CD4-positive, alpha-beta memory T cell (primary cell): ENCODE data around the gene RAPGEF1. TPM values are rescaled to one million over a fixed set of nuclear protein-coding genes. Genes with fewer than 3 reads are reported as not detected.
A peak's percentile ranks its signal among the peaks of the same experiment; 100 is the strongest.

ENCODE experiments used
- CTCF ChIA-PET: fragments of 350-600 bp; sonication (Branson Sonifier 250); formaldehyde crosslinking; loops from one replicate; lab custom pipeline; 2021; ENCODE audit warnings: inconsistent platforms; ENCODE audit not compliant: partially characterized antibody; lab: Charles Lee
- POLR2A ChIA-PET: fragments of 350-600 bp; sonication (Branson Sonifier 250); formaldehyde crosslinking; loops from one replicate; lab custom pipeline; 2021; ENCODE audit not compliant: partially characterized antibody; lab: Charles Lee
- DNase-seq, 5 donors: peaks; one replicate each; pipeline versions ENCODE4 v3.0.0 to v3.0.0-alpha.2; 2020 to 2022; ENCODE audit warnings: mixed read lengths in 1 of 5
- H3K27ac ChIP-seq: one replicate; pipeline ENCODE4 v1.7.0; 2013; ENCODE audit warnings: low read depth, low read length
- H3K27me3 ChIP-seq: 2 replicates; pipeline ENCODE4 v1.7.0; 2013; ENCODE audit warnings: mild to moderate bottlenecking, low read length, moderate library complexity; ENCODE audit not compliant: insufficient read depth
- H3K36me3 ChIP-seq: 2 replicates; pipeline ENCODE4 v1.7.0; 2013; ENCODE audit warnings: mild to moderate bottlenecking, low read length, moderate library complexity; ENCODE audit not compliant: insufficient read depth
- H3K4me1 ChIP-seq: 2 replicates; pipeline ENCODE4 v1.7.0; 2013; ENCODE audit warnings: mild to moderate bottlenecking, low read length, moderate library complexity; ENCODE audit not compliant: insufficient read depth
- H3K4me3 ChIP-seq, 2 donors: one replicate each; pipeline ENCODE4 v1.7.0; 2013; ENCODE audit warnings: low read length in 2 of 2, mild to moderate bottlenecking in 1 of 2
- H3K9me3 ChIP-seq, 2 donors: one replicate each; pipeline ENCODE4 v1.7.0; 2013; ENCODE audit warnings: low read length in 2 of 2, control low read depth in 1 of 2; ENCODE audit not compliant: control insufficient read depth in 1 of 2
- H3K27ac Mint-ChIP-seq, 7 donors: one replicate each; pipeline ENCODE4 v1.8.0; 2020 to 2021; ENCODE audit warnings: mixed read lengths in 7 of 7, mild to moderate bottlenecking in 6 of 7, inconsistent platforms in 3 of 7, moderate library complexity in 3 of 7
- H3K27me3 Mint-ChIP-seq, 2 donors: one replicate each; pipeline ENCODE4 v1.8.0; 2020 to 2021; ENCODE audit warnings: mixed read lengths in 2 of 2
- H3K36me3 Mint-ChIP-seq, 2 donors: one replicate each; pipeline ENCODE4 v1.8.0; 2020 to 2021; ENCODE audit warnings: mixed read lengths in 2 of 2, inconsistent platforms in 1 of 2, mild to moderate bottlenecking in 1 of 2
- H3K4me1 Mint-ChIP-seq, 4 donors: one replicate each; pipeline ENCODE4 v1.8.0; 2020 to 2021; ENCODE audit warnings: mixed read lengths in 4 of 4, mild to moderate bottlenecking in 1 of 4
- H3K4me3 Mint-ChIP-seq, 8 donors: one replicate each; pipeline ENCODE4 v1.8.0; 2020 to 2021; ENCODE audit warnings: mixed read lengths in 8 of 8, mild to moderate bottlenecking in 7 of 8, moderate library complexity in 6 of 8, inconsistent platforms in 3 of 8
- H3K9me3 Mint-ChIP-seq, 8 donors: one replicate each; pipeline ENCODE4 v1.8.0; 2020 to 2021; ENCODE audit warnings: mixed read lengths in 8 of 8, mild to moderate bottlenecking in 5 of 8, inconsistent platforms in 3 of 8, moderate library complexity in 1 of 8
- intact Hi-C: fragments of 100-400 bp; cut with micrococcal nuclease; formaldehyde crosslinking; loops from one replicate; pipeline ENCODE4 v1.15.1; 2023
- polyA plus RNA-seq, 2 donors: library from polyadenylated mRNA; unstranded; fragments of 300-500 nt; fragmentation: Illumina TruSeq; gene quantifications; one replicate each; pipeline ENCODE4 v1.2.3, GENCODE V29; 2021
- total RNA-seq, 2 experiments: library from RNA; stranded (reverse); gene quantifications; one replicate each; pipeline ENCODE4 v1.2.3, GENCODE V29; 2021

RAPGEF1 gene
- total and polyA plus RNA-seq, 4 experiments from 2014 or later = 1.5 to 149 (median 76.2) TPM

DNA sequence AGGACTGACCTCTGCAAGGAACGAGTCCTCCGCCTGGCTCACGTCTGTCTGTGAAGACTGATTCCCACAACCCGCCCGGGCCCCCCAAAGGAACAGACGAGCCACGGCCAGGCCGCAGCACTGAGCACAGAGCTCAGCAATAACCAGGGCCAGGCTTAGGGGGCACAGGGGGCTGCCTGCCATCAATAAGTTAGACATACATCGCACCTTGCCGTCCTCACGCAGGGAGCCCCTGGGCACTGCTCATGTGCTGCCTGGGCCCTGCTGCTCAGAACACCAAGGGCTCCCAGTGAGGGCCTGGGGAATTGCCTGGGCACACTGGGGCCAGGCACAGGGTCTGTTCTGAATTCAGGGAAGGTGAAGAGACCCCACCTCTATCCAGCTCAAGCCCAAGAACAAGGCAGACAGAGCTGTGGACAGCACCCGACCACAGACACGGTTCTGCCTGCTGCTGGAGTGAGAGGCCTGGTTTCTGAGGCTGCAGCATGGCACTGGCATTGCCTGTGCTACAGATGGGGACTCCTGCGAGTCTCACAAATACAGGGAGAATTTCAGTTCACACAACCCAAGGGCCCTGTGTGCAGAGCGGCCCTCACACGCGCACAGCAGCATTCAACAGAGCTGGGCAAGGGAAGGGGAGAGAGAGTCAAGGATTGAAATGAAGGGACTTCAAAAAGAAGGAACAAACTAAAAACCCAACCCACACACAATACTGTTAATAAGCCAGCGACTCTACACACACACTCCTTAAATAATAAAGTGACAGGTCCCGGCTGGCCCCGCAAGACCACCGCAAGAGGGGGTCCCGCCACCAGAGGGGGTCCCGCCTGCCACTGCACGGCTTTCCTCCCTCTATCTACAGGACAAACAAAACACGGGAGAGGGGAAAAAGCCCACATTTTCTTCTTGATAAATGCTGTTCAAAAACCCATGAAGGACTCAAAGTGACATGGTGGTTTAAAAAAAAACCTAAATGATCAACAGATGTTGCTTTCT, 162.6 kb downstream of the RAPGEF1 start:
- peaks cover 0 to 4% (median 0%) of the 10 kb centered on the region in 8 donors for H3K9me3 Mint-ChIP-seq
- H3K27ac Mint-ChIP-seq = peak overlapping the region; percentile 89 to 96 (median 94)
- DNase-seq = no peak
- H3K9me3 ChIP-seq = no peaks in the 10 kb centered on the region
- H3K36me3 Mint-ChIP-seq = peaks cover 31 to 51% of the 10 kb centered on the region in 2 donors
- H3K4me1 Mint-ChIP-seq = peaks cover 13 to 30% (median 20%) of the 10 kb centered on the region in 4 donors
- no peaks in the 10 kb centered on the region for H3K27me3 ChIP-seq
- H3K36me3 ChIP-seq = peaks cover 49% of the 10 kb centered on the region
- no peak overlapping the region for H3K4me3 ChIP-seq
- no peak overlapping the region for H3K27ac ChIP-seq
- CTCF ChIA-PET = interaction anchor here (1.4 kb wide), 1 partner anchor 14 kb away, joined by 3 read pairs; no protein-coding TSS in a partner anchor
- POLR2A ChIA-PET = interaction anchor here (1.3 kb wide), 1 partner anchor 163 kb away, joined by 3 read pairs; no protein-coding TSS in a partner anchor
- no peaks in the 10 kb centered on the region for H3K27me3 Mint-ChIP-seq
- H3K4me1 ChIP-seq = peaks cover 25% of the 10 kb centered on the region
- peak overlapping the region in 1 of 8 donors; percentile 21 for H3K4me3 Mint-ChIP-seq
- intact Hi-C loops = no loop called here

DNA sequence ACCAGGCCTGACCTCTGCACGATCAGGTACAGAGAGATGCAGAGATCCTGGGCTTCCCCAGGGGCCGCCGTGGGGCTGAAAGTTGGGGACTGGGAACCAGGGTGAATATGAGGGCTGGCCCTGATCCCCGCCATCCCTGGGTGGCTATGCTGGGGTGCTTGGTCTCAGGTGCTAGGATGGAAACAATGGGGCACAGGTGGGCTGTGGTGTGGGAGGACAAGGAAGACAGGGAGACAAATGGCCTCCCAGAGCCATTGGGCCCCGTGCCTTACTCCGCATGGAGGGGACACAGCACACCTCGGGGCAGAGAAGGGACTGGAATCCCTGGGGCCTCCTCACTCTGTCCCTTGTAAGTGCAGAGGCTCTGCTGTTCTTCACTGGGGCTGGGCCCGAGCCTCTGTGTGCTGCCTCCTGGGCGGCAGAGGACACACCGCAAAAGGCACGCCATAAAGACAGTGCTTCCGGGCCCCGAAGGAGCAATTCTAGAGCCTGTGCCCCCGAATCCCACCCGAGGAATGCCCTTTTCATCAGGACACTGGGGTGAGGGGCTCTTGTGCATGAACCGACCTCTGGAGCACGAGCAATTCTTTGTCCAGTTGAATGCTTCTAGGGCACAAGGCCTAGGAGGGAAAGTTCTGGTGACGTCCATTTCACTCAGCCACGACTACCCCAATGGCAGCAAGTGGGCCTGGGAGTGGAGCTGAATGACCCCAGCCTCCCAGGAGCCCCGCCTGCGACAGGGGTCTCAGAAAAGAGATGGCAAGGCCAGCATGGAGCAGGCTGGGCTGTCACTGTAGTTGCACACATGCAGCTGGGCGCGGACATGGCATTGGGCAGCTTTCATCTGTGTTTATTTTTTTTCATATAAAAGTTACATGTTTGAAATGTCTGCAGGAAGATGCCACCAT, 163.7 kb downstream of the RAPGEF1 start:
- Mint-ChIP-seq H3K27me3 (no peaks in the 10 kb centered on the region), H3K4me1 (peaks cover 13 to 29% (median 20%) of the 10 kb centered on the region in 4 donors), H3K27ac (peak overlapping the region in 5 of 7 donors; percentile 13 to 62 (median 42)), H3K9me3 (no peaks in the 10 kb centered on the region), H3K36me3 (peaks cover 26 to 46% of the 10 kb centered on the region in 2 donors), H3K4me3 (no peak overlapping the region)
- ChIA-PET CTCF (interaction anchor here (1.4 kb wide), 1 partner anchor 15 kb away, joined by 3 read pairs; no protein-coding TSS in a partner anchor), POLR2A (no interaction called here)
- Histone ChIP-seq H3K36me3 (peaks cover 49% of the 10 kb centered on the region), H3K9me3 (no peaks in the 10 kb centered on the region), H3K27ac (no peak overlapping the region), H3K4me3 (no peak overlapping the region), H3K4me1 (peaks cover 25% of the 10 kb centered on the region), H3K27me3 (no peaks in the 10 kb centered on the region)
- intact Hi-C loops = no loop called here
- DNase-seq = no peak

DNA sequence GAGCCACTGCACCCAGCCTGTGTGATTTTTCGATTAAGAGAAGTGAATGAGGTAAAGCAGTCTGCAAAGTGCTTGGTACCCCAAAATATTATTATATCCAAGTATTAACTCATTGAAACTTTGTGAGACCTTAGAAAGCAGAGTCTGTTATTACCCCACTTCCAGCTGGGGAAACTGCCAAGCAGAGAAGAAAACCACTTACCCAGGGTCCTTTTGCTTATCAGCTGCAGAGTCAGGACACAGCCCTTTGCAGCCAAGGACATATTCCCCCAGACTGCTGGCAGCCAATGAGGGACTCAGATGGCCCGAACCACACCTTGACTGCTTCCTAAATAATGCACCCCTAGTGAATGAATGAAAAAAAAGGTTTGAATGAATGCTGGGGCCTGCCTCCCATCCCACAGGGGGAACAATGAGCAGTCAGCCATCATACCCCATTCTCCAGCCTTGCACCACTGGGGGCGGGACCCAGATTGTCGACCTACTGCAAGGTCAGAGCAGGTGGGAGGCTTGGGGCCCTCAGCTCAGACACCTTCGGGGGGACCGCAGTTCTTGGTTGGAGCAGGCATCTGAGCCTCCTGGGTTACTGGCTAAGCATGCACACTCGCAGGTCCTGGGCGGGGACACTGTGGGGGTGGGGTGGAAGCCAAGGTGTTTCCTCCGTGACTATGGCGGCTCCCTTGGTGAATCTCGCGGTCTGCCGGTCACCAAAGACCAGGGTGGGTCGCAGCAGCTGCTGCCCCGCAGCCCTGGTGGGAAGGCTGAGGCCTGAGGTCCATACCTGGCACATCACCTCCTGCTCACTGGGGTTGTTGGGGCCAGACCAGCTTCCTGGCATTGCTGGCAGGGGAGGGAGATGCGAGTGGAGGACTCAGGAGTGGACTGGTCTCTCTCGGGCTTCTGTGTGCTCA, 164.9 kb downstream of the RAPGEF1 start:
- Mint-ChIP-seq H3K27ac (peak overlapping the region in 2 of 7 donors; percentile 41 to 51), H3K4me3 (no peak overlapping the region), H3K36me3 (peaks cover 23 to 42% of the 10 kb centered on the region in 2 donors), H3K4me1 (peaks cover 15 to 31% (median 20%) of the 10 kb centered on the region in 4 donors), H3K9me3 (no peaks in the 10 kb centered on the region), H3K27me3 (no peaks in the 10 kb centered on the region)
- DNase-seq = no peak
- H3K4me1 ChIP-seq = peaks cover 25% of the 10 kb centered on the region
- no peak overlapping the region for H3K27ac ChIP-seq
- H3K36me3 ChIP-seq = peaks cover 42% of the 10 kb centered on the region
- no peaks in the 10 kb centered on the region for H3K9me3 ChIP-seq
- no peak overlapping the region for H3K4me3 ChIP-seq
- intact Hi-C loops = no loop called here
- ChIA-PET POLR2A (interaction anchor here (0.5 kb wide), 1 partner anchor 39 kb away, joined by 5 read pairs; no protein-coding TSS in a partner anchor), CTCF (interaction anchor here (0.6 to 1.0 kb wide), 2 partner anchors 11 to 41 kb away, joined by 3 read pairs; no protein-coding TSS in a partner anchor)
- H3K27me3 ChIP-seq = no peaks in the 10 kb centered on the region

DNA sequence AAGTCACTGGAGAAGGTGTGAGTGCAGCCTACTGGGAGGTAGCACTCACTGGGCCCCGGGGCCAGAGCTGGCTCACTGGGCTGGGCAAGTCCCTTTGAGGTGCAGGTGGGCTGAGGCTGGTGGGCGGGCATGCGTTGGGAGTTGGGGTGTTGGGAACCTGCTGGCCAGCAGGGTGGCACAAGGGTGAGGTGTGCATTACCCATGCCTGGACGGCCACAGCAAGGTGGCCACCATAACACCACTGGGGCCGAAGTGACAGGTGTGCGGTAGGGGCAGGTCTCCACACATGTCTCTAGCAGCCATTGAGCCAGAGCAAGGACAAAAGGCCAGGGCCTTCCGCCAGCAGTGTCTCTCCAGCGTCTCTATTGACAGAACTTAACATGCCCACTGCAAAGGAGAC, 172.0 kb downstream of the RAPGEF1 start:
- H3K9me3 Mint-ChIP-seq = peaks cover 0 to 4% (median 1%) of the 10 kb centered on the region in 8 donors
- Histone ChIP-seq H3K4me3 (no peak overlapping the region), H3K27me3 (no peaks in the 10 kb centered on the region), H3K36me3 (no peaks in the 10 kb centered on the region), H3K27ac (no peak overlapping the region), H3K9me3 (no peaks in the 10 kb centered on the region), H3K4me1 (peaks cover 5% of the 10 kb centered on the region)
- ChIA-PET CTCF (no interaction called here), POLR2A (no interaction called here)
- H3K4me3 Mint-ChIP-seq = no peak overlapping the region
- DNase-seq = no peak
- peaks cover 0 to 14% (median 6%) of the 10 kb centered on the region in 4 donors for H3K4me1 Mint-ChIP-seq
- intact Hi-C loops = no loop called here
- peak overlapping the region in 1 of 7 donors; percentile 60 for H3K27ac Mint-ChIP-seq
- H3K36me3 Mint-ChIP-seq = peaks cover 23 to 27% of the 10 kb centered on the region in 2 donors
- H3K27me3 Mint-ChIP-seq = no peaks in the 10 kb centered on the region

DNA sequence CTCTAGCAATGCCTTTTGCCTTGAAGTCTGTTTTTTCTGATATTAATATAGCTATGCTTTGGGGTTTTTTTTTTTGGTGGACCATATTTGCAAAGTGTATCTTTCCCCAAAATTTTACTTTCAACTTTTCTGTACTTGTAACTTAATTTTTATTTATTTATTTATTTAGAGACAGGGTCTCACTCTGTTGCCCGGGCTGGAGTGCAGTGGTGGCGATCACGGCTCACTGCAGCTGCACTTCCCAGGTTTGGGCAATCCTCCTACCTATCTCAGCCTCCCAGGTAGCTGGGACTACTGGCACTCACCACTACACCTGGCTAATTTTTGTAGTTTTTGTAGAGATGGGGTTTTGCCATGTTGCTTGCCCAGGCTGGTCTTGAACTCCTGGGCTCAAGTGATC, 173.7 kb downstream of the RAPGEF1 start:
- Mint-ChIP-seq H3K27me3 (no peaks in the 10 kb centered on the region), H3K4me1 (peaks cover 0 to 12% (median 6%) of the 10 kb centered on the region in 4 donors), H3K4me3 (no peak overlapping the region), H3K36me3 (peaks cover 13 to 16% of the 10 kb centered on the region in 2 donors), H3K9me3 (peaks cover 0 to 12% (median 6%) of the 10 kb centered on the region in 8 donors), H3K27ac (peak overlapping the region in 2 of 7 donors; percentile 79 to 88)
- no peak overlapping the region for H3K4me3 ChIP-seq
- ChIA-PET CTCF (no interaction called here), POLR2A (interaction anchor here (1.0 to 1.2 kb wide), 2 partner anchors 30 to 37 kb away, joined by 3 read pairs; no protein-coding TSS in a partner anchor)
- H3K36me3 ChIP-seq = no peaks in the 10 kb centered on the region
- H3K27me3 ChIP-seq = no peaks in the 10 kb centered on the region
- peaks cover 5% of the 10 kb centered on the region for H3K4me1 ChIP-seq
- intact Hi-C loops = no loop called here
- no peaks in the 10 kb centered on the region for H3K9me3 ChIP-seq
- DNase-seq = no peak
- no peak overlapping the region for H3K27ac ChIP-seq

DNA sequence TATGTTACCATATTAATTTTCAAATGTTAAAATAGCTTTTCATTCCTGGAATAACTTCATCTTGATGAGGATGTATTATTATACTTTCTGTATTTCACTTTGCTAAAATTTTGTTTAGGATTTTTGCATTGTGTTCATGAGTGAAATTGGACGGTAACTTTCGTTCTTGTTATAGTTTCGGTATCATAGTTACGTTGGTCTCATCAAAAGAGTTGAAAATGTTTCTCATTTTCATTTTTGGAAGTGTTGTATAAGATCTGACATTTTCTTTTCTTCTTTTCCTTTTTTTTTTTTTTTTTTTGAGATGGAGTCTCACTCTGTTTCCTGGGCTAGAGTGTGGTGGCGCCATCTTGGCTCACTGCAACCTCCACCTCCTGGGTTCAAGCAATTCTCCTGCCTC, 174.5 kb downstream of the RAPGEF1 start:
- Histone ChIP-seq H3K4me3 (no peak overlapping the region), H3K36me3 (no peaks in the 10 kb centered on the region), H3K9me3 (no peaks in the 10 kb centered on the region), H3K27me3 (no peaks in the 10 kb centered on the region), H3K4me1 (peaks cover 5% of the 10 kb centered on the region), H3K27ac (no peak overlapping the region)
- intact Hi-C loops = no loop called here
- Mint-ChIP-seq H3K4me3 (peak overlapping the region in 3 of 8 donors; percentile 4 to 22 (median 10)), H3K27me3 (no peaks in the 10 kb centered on the region), H3K27ac (peak overlapping the region in 1 of 7 donors; percentile 88), H3K4me1 (peaks cover 0 to 10% (median 6%) of the 10 kb centered on the region in 4 donors), H3K9me3 (peaks cover 0 to 12% (median 6%) of the 10 kb centered on the region in 8 donors), H3K36me3 (peaks cover 13 to 15% of the 10 kb centered on the region in 2 donors)
- DNase-seq = no peak
- ChIA-PET CTCF (no interaction called here), POLR2A (interaction anchor here (1.2 kb wide), 1 partner anchor 29 kb away, joined by 3 read pairs; no protein-coding TSS in a partner anchor)
